Fibroblast of lung (primary cell): Measurements from ENCODE around the gene TOGARAM1. TPM values are rescaled to one million over a fixed set of nuclear protein-coding genes. Genes with fewer than 3 reads are reported as not detected.

Experiments used
- DNase-seq, 2 donors: peaks; one replicate each; pipeline versions ENCODE4 v3.0.0 to v3.0.0-alpha.2; 2010; ENCODE audit warnings: low read depth in 2 of 2
- H2AFZ ChIP-seq: 2 replicates; pipeline ENCODE4 v1.5.1; 2012; ENCODE audit warnings: low read length, control low read depth, inconsistent platforms
- H3K27ac ChIP-seq: 2 replicates; pipeline ENCODE4 v1.5.1; 2011; ENCODE audit warnings: low read length, control low read depth; ENCODE audit not compliant: insufficient read depth
- H3K27me3 ChIP-seq: 2 replicates; pipeline ENCODE4 v1.5.1; 2011; ENCODE audit warnings: mild to moderate bottlenecking, low read length; ENCODE audit not compliant: control insufficient read depth, insufficient read depth
- H3K36me3 ChIP-seq: 2 replicates; pipeline ENCODE4 v1.5.1; 2011; ENCODE audit warnings: low read length; ENCODE audit not compliant: control insufficient read depth, insufficient read depth
- H3K4me1 ChIP-seq: 2 replicates; pipeline ENCODE4 v1.5.1; 2011; ENCODE audit warnings: low read length; ENCODE audit not compliant: control insufficient read depth, insufficient read depth; ENCODE audit errors: extremely low read depth
- H3K4me2 ChIP-seq: 2 replicates; pipeline ENCODE4 v1.5.1; 2011; ENCODE audit warnings: low read length, control low read depth; ENCODE audit not compliant: insufficient read depth; ENCODE audit errors: extremely low read depth
- H3K4me3 ChIP-seq, 4 experiments: fragments of 200-600 bp in 1 of 4; sonication (generic) in 1 of 4; replicated peaks in 1 of 4; 2 replicates each; pipeline ENCODE4 v1.5.1; 2011 to 2016; ENCODE audit warnings: low read length in 4 of 4, low read depth in 3 of 4, mild to moderate bottlenecking in 3 of 4, control low read depth in 2 of 4, inconsistent platforms in 1 of 4, mixed read lengths in 1 of 4; ENCODE audit not compliant: insufficient read depth in 1 of 4; ENCODE audit errors: control extremely low read depth in 1 of 4
- H3K79me2 ChIP-seq: 2 replicates; pipeline ENCODE4 v1.5.1; 2012; ENCODE audit warnings: mild to moderate bottlenecking, low read length, inconsistent platforms; ENCODE audit not compliant: control insufficient read depth, insufficient read depth
- H3K9ac ChIP-seq: 2 replicates; pipeline ENCODE4 v1.5.1; 2011; ENCODE audit warnings: mild to moderate bottlenecking, low read length, control low read depth; ENCODE audit not compliant: insufficient read depth
- H3K9me3 ChIP-seq: 2 replicates; pipeline ENCODE4 v1.5.1; 2012; ENCODE audit warnings: low read depth, low read length; ENCODE audit not compliant: control insufficient read depth, insufficient read depth
- H4K20me1 ChIP-seq: 2 replicates; pipeline ENCODE4 v1.5.1; 2011; ENCODE audit warnings: low read length; ENCODE audit not compliant: control insufficient read depth, insufficient read depth; ENCODE audit errors: extremely low read depth
- EZH2 ChIP-seq: IDR thresholded peaks from 2 replicates; pipeline ENCODE4 v1.5.1; 2012; ENCODE audit warnings: low read length, control low read depth, mild to moderate bottlenecking; ENCODE audit errors: missing control alignments
- polyA plus RNA-seq, 2 donors: library from polyadenylated mRNA; depleted of rRNA in 1 of 2; stranded (reverse) in 1 of 2; unstranded in 1 of 2; fragments of >200 nt; gene quantifications; 2 replicates each; pipeline ENCODE4 v1.2.1, GENCODE V29; 2011 to 2012; ENCODE audit warnings: missing spikeins in 1 of 2
- total RNA-seq: library from RNA; depleted of rRNA; stranded (reverse); fragments of >200 nt; gene quantifications from 2 replicates; pipeline ENCODE4 v1.2.1, GENCODE V29; 2014
- TF ChIP-seq, protein P1 (sequence below), 2 donors: IDR thresholded peaks in 1 of 2; conservative IDR thresholded peaks in 1 of 2; 1 replicate in 1 of 2; 2 replicates in 1 of 2; pipeline ENCODE4 v1.5.1; 2011 to 2012; ENCODE audit warnings: low read length in 2 of 2, control low read depth in 1 of 2, inconsistent platforms in 1 of 2, low read depth in 1 of 2, mild to moderate bottlenecking in 1 of 2

TOGARAM1 gene
- total and polyA plus RNA-seq, 2 donors (not counting 1 experiment from before 2014, with no cell fraction given) = 10.7 to 24.9 TPM

- Histone ChIP-seq H4K20me1 (no peaks in the 10 kb centered on the region), H3K79me2 (no peaks in the 10 kb centered on the region)
Observed at GRCh38 chr14:45051896-45052295, 89.9 kb downstream of the TOGARAM1 start.

GRCh38 chr14:45057349-45057748 lies 95.4 kb downstream of the TOGARAM1 start:
- no peak overlapping the region for H3K4me2 ChIP-seq
- H3K4me3 ChIP-seq = no peak overlapping the region
- no peak for TF ChIP-seq EZH2
- TF ChIP-seq, protein P1, sequence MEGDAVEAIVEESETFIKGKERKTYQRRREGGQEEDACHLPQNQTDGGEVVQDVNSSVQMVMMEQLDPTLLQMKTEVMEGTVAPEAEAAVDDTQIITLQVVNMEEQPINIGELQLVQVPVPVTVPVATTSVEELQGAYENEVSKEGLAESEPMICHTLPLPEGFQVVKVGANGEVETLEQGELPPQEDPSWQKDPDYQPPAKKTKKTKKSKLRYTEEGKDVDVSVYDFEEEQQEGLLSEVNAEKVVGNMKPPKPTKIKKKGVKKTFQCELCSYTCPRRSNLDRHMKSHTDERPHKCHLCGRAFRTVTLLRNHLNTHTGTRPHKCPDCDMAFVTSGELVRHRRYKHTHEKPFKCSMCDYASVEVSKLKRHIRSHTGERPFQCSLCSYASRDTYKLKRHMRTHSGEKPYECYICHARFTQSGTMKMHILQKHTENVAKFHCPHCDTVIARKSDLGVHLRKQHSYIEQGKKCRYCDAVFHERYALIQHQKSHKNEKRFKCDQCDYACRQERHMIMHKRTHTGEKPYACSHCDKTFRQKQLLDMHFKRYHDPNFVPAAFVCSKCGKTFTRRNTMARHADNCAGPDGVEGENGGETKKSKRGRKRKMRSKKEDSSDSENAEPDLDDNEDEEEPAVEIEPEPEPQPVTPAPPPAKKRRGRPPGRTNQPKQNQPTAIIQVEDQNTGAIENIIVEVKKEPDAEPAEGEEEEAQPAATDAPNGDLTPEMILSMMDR (conservative IDR thresholded peaks at IDR 0.05 in 1 of 2, IDR thresholded peaks at IDR 0.05 in 1 of 2; ENCODE audit: low read depth in 1 of 2, low read length in 2 of 2) = no peak
- H3K79me2 ChIP-seq = no peaks in the 10 kb centered on the region
- H3K9ac ChIP-seq = no peak overlapping the region
- no peaks in the 10 kb centered on the region for H4K20me1 ChIP-seq
- H3K9me3 ChIP-seq = no peaks in the 10 kb centered on the region
- H3K27ac ChIP-seq = no peak overlapping the region
- no peak for DNase-seq
- no peaks in the 10 kb centered on the region for H3K27me3 ChIP-seq
- no peaks in the 10 kb centered on the region for H3K4me1 ChIP-seq
- no peaks in the 10 kb centered on the region for H3K36me3 ChIP-seq
- no peak overlapping the region for H2AFZ ChIP-seq

More at GRCh38 chr14:45051896-45052295, 89.9 kb downstream of the TOGARAM1 start:
- Histone ChIP-seq H3K36me3 (no peaks in the 10 kb centered on the region), H3K4me2 (no peak overlapping the region), H3K27ac (no peak overlapping the region), H3K9ac (no peak overlapping the region), H3K4me1 (no peaks in the 10 kb centered on the region), H2AFZ (no peak overlapping the region), H3K9me3 (no peaks in the 10 kb centered on the region), H3K4me3 (no peak overlapping the region), H3K27me3 (no peaks in the 10 kb centered on the region)
- no peak for DNase-seq
- TF ChIP-seq EZH2 = no peak
- TF ChIP-seq, protein P1 (conservative IDR thresholded peaks at IDR 0.05 in 1 of 2, IDR thresholded peaks at IDR 0.05 in 1 of 2; ENCODE audit: low read depth in 1 of 2, low read length in 2 of 2) = no peak

DNA sequence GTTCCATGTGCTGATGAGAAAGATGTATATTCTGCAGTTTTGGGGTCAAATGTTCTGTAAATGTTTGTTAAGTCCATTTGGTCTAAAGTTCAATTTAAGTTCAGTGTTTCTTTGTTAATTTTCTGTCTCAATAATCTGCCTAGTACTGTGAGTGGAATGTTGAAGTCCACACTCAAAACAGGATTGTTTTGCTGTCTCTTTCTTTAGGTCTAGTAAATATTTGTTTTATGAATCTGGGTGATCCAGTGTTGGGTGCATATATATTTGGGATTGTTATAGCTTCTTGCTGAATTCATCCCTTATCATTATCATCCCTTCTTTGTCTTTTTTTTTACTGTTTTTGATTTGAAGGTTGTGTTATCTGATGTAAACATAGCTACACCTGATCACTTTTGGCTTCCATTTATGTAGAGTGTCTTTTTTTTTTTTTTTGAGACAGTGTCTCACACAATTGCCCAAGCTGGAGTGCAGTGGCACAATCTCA lies 95.9 kb downstream of the TOGARAM1 start:
- TF ChIP-seq, protein P1 (conservative IDR thresholded peaks at IDR 0.05 in 1 of 2, IDR thresholded peaks at IDR 0.05 in 1 of 2; ENCODE audit: low read depth in 1 of 2, low read length in 2 of 2) = no peak
- no peak for TF ChIP-seq EZH2
- H2AFZ ChIP-seq = no peak overlapping the region
- no peaks in the 10 kb centered on the region for H3K9me3 ChIP-seq
- no peak overlapping the region for H3K27ac ChIP-seq
- H3K79me2 ChIP-seq = no peaks in the 10 kb centered on the region
- H3K4me1 ChIP-seq = no peaks in the 10 kb centered on the region
- no peaks in the 10 kb centered on the region for H3K27me3 ChIP-seq
- no peak overlapping the region for H3K4me2 ChIP-seq
- no peak overlapping the region for H3K9ac ChIP-seq
- H3K4me3 ChIP-seq = no peak overlapping the region
- H3K36me3 ChIP-seq = no peaks in the 10 kb centered on the region
- DNase-seq = peak in 1 of 2 donors; percentile 56
- no peaks in the 10 kb centered on the region for H4K20me1 ChIP-seq
